GM12878 (cell line): ENCODE results near the gene MFNG. TPM values are rescaled to one million over a fixed set of nuclear protein-coding genes. Genes with fewer than 3 reads are reported as not detected.

Experiments used
- ATAC-seq: fragments of 200-7000 bp; cut with Tn5 transposase; 3 replicates; pipeline ENCODE4 v1.9.1; 2020; ENCODE audit warnings: mild to moderate bottlenecking, moderate library complexity
- BruUV-seq: library from RNA; stranded (reverse); fragments of 400-500 nt; replicated peaks from 2 replicates; lab custom pipeline; 2021; lab: Mats Ljungman, UMichigan
- CTCF ChIA-PET: fragments of 300-600 bp; sonication (Branson Sonifier 250); formaldehyde crosslinking; extraction: SDS; loops from one replicate; lab custom pipeline; 2021; ENCODE audit warnings: inconsistent platforms; lab: Yijun Ruan, JAX
- POLR2A ChIA-PET: fragments of 350-600 bp; formaldehyde crosslinking; extraction: SDS; loops from one replicate; lab custom pipeline; 2021; ENCODE audit warnings: inconsistent platforms; lab: Charles Lee
- RAD21 ChIA-PET: fragments of 300-600 bp; sonication (Branson Sonifier 250); formaldehyde crosslinking; loops from one replicate; lab custom pipeline; 2023; ENCODE audit warnings: antibody characterized with exemption; ENCODE audit not compliant: unreplicated experiment; lab: Charles Lee
- SMC1A ChIA-PET: fragments of 300-600 bp; sonication (Branson Sonifier 250); formaldehyde crosslinking; loops from one replicate; lab custom pipeline; 2023; ENCODE audit not compliant: unreplicated experiment, uncharacterized antibody; lab: Charles Lee
- DNase-seq: peaks from one replicate; pipeline ENCODE4 v3.0.0-alpha.2; 2011; ENCODE audit warnings: low read depth, low spot score
- FAIRE-seq: peaks from 3 replicates; lab custom pipeline; 2011; peaks lifted over from hg19 to GRCh38; lab: Jason Lieb, UNC
- H2AFZ ChIP-seq: 2 replicates; pipeline ENCODE4 v1.6.0; 2011; ENCODE audit warnings: low read depth, low read length, control low read depth; ENCODE audit not compliant: control insufficient read depth
- H3K27ac ChIP-seq: 2 replicates; pipeline ENCODE4 v1.5.1; 2011; ENCODE audit warnings: control low read depth; ENCODE audit not compliant: control insufficient read depth, insufficient read depth
- H3K27me3 ChIP-seq, 2 experiments: replicated peaks in 1 of 2; 2 replicates each; pipeline versions ENCODE4 v1.6.0 to v1.6.1; 2011; ENCODE audit warnings: low read length in 1 of 2; ENCODE audit not compliant: control insufficient read depth in 2 of 2, insufficient read depth in 2 of 2
- H3K36me3 ChIP-seq, 2 experiments: 2 replicates each; pipeline ENCODE4 v1.5.1; 2011; ENCODE audit warnings: low read length in 1 of 2; ENCODE audit not compliant: control insufficient read depth in 2 of 2, insufficient read depth in 2 of 2
- H3K4me1 ChIP-seq: 2 replicates; pipeline ENCODE4 v1.6.1; 2011; ENCODE audit warnings: mild to moderate bottlenecking, low read length, moderate library complexity, mixed read lengths; ENCODE audit not compliant: control insufficient read depth, insufficient read depth
- H3K4me2 ChIP-seq: 2 replicates; pipeline ENCODE4 v1.6.0; 2011; ENCODE audit warnings: control low read depth; ENCODE audit not compliant: control insufficient read depth, insufficient read depth
- H3K4me3 ChIP-seq: fragments of 200-600 bp; sonication (generic); 2 replicates; pipeline ENCODE4 v1.5.1; 2016
- H3K79me2 ChIP-seq: 2 replicates; pipeline ENCODE4 v1.6.0; 2011; ENCODE audit warnings: low read length; ENCODE audit not compliant: control insufficient read depth, insufficient read depth
- H3K9ac ChIP-seq: 2 replicates; pipeline ENCODE4 v1.8.0; 2011; ENCODE audit warnings: low read length, control low read depth, mixed read lengths; ENCODE audit not compliant: control insufficient read depth, insufficient read depth
- H3K9me3 ChIP-seq: replicated peaks from 3 replicates; pipeline ENCODE4 v1.5.1; 2011; ENCODE audit warnings: mild to moderate bottlenecking, low read length; ENCODE audit not compliant: control insufficient read depth, insufficient read depth
- H4K20me1 ChIP-seq: 2 replicates; pipeline ENCODE4 v1.6.0; 2011; ENCODE audit not compliant: control insufficient read depth, insufficient read depth
- CBFB ChIP-seq: IDR thresholded peaks from 2 replicates; pipeline ENCODE4 v1.6.1; 2016; ENCODE audit warnings: antibody characterized with exemption, low read depth
- GATAD2B ChIP-seq: fragments of 450-650 bp; conservative IDR thresholded peaks from 2 replicates; pipeline ENCODE4 v1.6.1; 2017; ENCODE audit warnings: low read depth, mild to moderate bottlenecking, moderate library complexity
- HDAC6 ChIP-seq: fragments of 200-600 bp; sonication (generic); IDR thresholded peaks from one replicate; pipeline ENCODE4 v1.8.0; 2017; ENCODE audit warnings: antibody characterized with exemption; ENCODE audit not compliant: unreplicated experiment
- MTA2 ChIP-seq: fragments of 450-650 bp; IDR thresholded peaks from 2 replicates; pipeline ENCODE4 v1.6.1; 2016; ENCODE audit warnings: low read depth, mild to moderate bottlenecking, moderate library complexity
- MYB ChIP-seq: fragments of 150-350 bp; IDR thresholded peaks from 2 replicates; pipeline ENCODE4 v1.6.1; 2014; ENCODE audit warnings: mild to moderate bottlenecking, low read depth, low read length, borderline replicate concordance
- NR2F1 ChIP-seq: fragments of 450-650 bp; conservative IDR thresholded peaks from 2 replicates; pipeline ENCODE4 v1.6.1; 2017; ENCODE audit warnings: mild to moderate bottlenecking
- SMC3 ChIP-seq: IDR thresholded peaks from 2 replicates; pipeline ENCODE4 v1.6.1; 2011; ENCODE audit warnings: low read length, improper control_type of control experiment, borderline replicate concordance
- SREBF2 ChIP-seq: IDR thresholded peaks from 2 replicates; pipeline ENCODE4 v1.6.1; 2012; ENCODE audit warnings: mild to moderate bottlenecking, low read length
- TBL1XR1 ChIP-seq: IDR thresholded peaks from 2 replicates; pipeline ENCODE4 v1.6.1; 2012; ENCODE audit warnings: low read depth, low read length, improper control_type of control experiment
- WGBS: methylation state at CpG from one replicate; pipeline ENCODE4 v1.1.6; 2016; ENCODE audit warnings: low lambda C conversion rate; ENCODE audit not compliant: insufficient replicate concordance, insufficient coverage; ENCODE audit errors: missing lambda C conversion rate; 5-methylcytosine and 5-hydroxymethylcytosine counted together
- in situ Hi-C: fragments of 300-500 bp; cut with MboI; formaldehyde crosslinking; loops from 9 replicates; pipeline ENCODE4 v1.14.3; 2018; ENCODE audit warnings: mixed read lengths
- intact Hi-C: fragments of 100-400 bp; cut with micrococcal nuclease; formaldehyde crosslinking; loops from one replicate; pipeline ENCODE4 v1.14.2; 2022; ENCODE audit not compliant: unreplicated experiment
- polyA plus RNA-seq, 11 experiments: library from polyadenylated mRNA; depleted of rRNA in 4 of 11; unstranded in 6 of 11; stranded (reverse) in 5 of 11; fragments of >200 nt; fragmentation: Nextera tagmentation in 4 of 11; fragmentation: Illumina TruSeq in 1 of 11; extraction: Ambion mirVana in 4 of 11; extraction: Trizol in 1 of 11; gene quantifications; 1 replicate in 1 of 11; 2 replicates in 10 of 11; pipeline versions ENCODE4 v1.2.1 to v1.2.3, GENCODE V29; 2011 to 2016; ENCODE audit warnings: inconsistent platforms in 2 of 11, missing spikeins in 2 of 11, low read depth in 1 of 11
- total RNA-seq, 4 experiments: library from RNA; depleted of rRNA in 3 of 4; stranded (reverse); fragments of >200 nt in 3 of 4; fragmentation: Illumina TruSeq in 1 of 4; extraction: Trizol in 1 of 4; gene quantifications; 2 replicates each; pipeline versions ENCODE4 v1.2.1 to v1.2.3, GENCODE V29; 2013 to 2021

MFNG gene
- total and polyA plus RNA-seq, 10 of the 15 experiments (the other 5 are each of a cell fraction or from before 2014, with no cell fraction given): 11.5 to 117 (median 68.5) TPM

GRCh38 chr22:37435970-37436603 is 50.1 kb downstream of the MFNG start:
- no TSS peak for BruUV-seq
- Histone ChIP-seq H3K4me1 (no peaks in the 10 kb centered on the region), H3K79me2 (no peaks in the 10 kb centered on the region), H3K9ac (no peak overlapping the region), H3K36me3 (no peaks in the 10 kb centered on the region), H3K4me2 (no peak overlapping the region), H3K27ac (no peak overlapping the region), H2AFZ (no peak overlapping the region), H3K4me3 (no peak overlapping the region), H3K9me3 (peaks cover 3% of the 10 kb centered on the region; the same call in 1 of the 3 replicates), H4K20me1 (no peaks in the 10 kb centered on the region), H3K27me3 (no peaks in the 10 kb centered on the region; a peak in 2 of 4 replicates)
- ChIA-PET CTCF (no interaction called here), SMC1A (no interaction called here), RAD21 (no interaction called here), POLR2A (no interaction called here)
- intact Hi-C loops (no loop called here), in situ Hi-C loops (no loop called here)
- no peak for FAIRE-seq
- TF ChIP-seq NR2F1 (no peak), TBL1XR1 (no peak), MYB (no peak), CBFB (no peak), HDAC6 (no peak), GATAD2B (no peak), MTA2 (no peak), SREBF2 (no peak), SMC3 (no peak)
- DNase-seq: no peak
- WGBS: 28% methylated on average over 5 of the region's 5 CpGs
- no peak for ATAC-seq
